IMR-90 (cell line): ENCODE results near the gene ARHGAP24. TPM values are rescaled to one million over a fixed set of nuclear protein-coding genes. Genes with fewer than 3 reads are reported as not detected.

Source experiments
- ATAC-seq: fragments of 200-7000 bp; cut with Tn5 transposase; 2 replicates; pipeline ENCODE4 v1.9.1; 2020; ENCODE audit warnings: low read depth, mild to moderate bottlenecking, moderate library complexity
- BruUV-seq: library from RNA; stranded (reverse); fragments of 400-500 nt; replicated peaks from 2 replicates; lab custom pipeline; 2021; lab: Mats Ljungman, UMichigan
- CTCF ChIA-PET: fragments of 300-600 bp; formaldehyde crosslinking; extraction: SDS; loops from one replicate; lab custom pipeline; 2021; ENCODE audit warnings: antibody characterized with exemption; lab: Yijun Ruan, JAX
- POLR2A ChIA-PET: fragments of 300-600 bp; sonication (Branson Sonifier 250); formaldehyde crosslinking; loops from one replicate; lab custom pipeline; 2022; ENCODE audit warnings: antibody characterized with exemption; ENCODE audit not compliant: unreplicated experiment; lab: Charles Lee
- DNase-seq: peaks from one replicate; pipeline ENCODE4 v3.0.0; 2013
- H2AFZ ChIP-seq: replicated peaks from 2 replicates; pipeline ENCODE3; 2013; ENCODE audit warnings: low read length, mild to moderate bottlenecking; ENCODE audit not compliant: poor library complexity
- H2AK5ac ChIP-seq: 2 replicates; pipeline ENCODE4 v1.6.1; 2013; ENCODE audit warnings: low read depth, low read length, inconsistent platforms
- H2AK9ac ChIP-seq: replicated peaks from 2 replicates; pipeline ENCODE3; 2013; ENCODE audit warnings: mild to moderate bottlenecking, low read depth, low read length, moderate library complexity; ENCODE audit not compliant: poor library complexity
- H2BK120ac ChIP-seq: 2 replicates; pipeline ENCODE4 v1.6.1; 2013; ENCODE audit warnings: low read depth, low read length, inconsistent platforms
- H2BK15ac ChIP-seq: 3 replicates; pipeline ENCODE4 v1.6.1; 2013; ENCODE audit warnings: low read depth, low read length, inconsistent platforms
- H2BK20ac ChIP-seq: 2 replicates; pipeline ENCODE4 v1.6.1; 2013; ENCODE audit warnings: low read depth, mild to moderate bottlenecking, inconsistent platforms, low read length, moderate library complexity
- H2BK5ac ChIP-seq: 2 replicates; pipeline ENCODE4 v1.6.1; 2013; ENCODE audit warnings: mild to moderate bottlenecking, low read depth, low read length, inconsistent platforms; ENCODE audit not compliant: poor library complexity, severe bottlenecking
- H3K14ac ChIP-seq: replicated peaks from 2 replicates; pipeline ENCODE4 v1.6.1; 2013; ENCODE audit warnings: low read depth, low read length, inconsistent platforms
- H3K18ac ChIP-seq: 2 replicates; pipeline ENCODE4 v1.6.1; 2013; ENCODE audit warnings: low read depth, low read length, control low read depth
- H3K23ac ChIP-seq: 2 replicates; pipeline ENCODE4 v1.6.1; 2013; ENCODE audit warnings: low read depth, low read length, inconsistent platforms
- H3K27ac ChIP-seq: 2 replicates; pipeline ENCODE4 v1.5.1; 2013; ENCODE audit warnings: mild to moderate bottlenecking, control low read depth, low read length; ENCODE audit not compliant: insufficient read depth
- H3K27me3 ChIP-seq: 2 replicates; pipeline ENCODE4 v1.6.1; 2013; ENCODE audit warnings: low read length; ENCODE audit not compliant: control insufficient read depth, insufficient read depth
- H3K36me3 ChIP-seq: 2 replicates; pipeline ENCODE4 v1.6.1; 2013; ENCODE audit warnings: low read length, mixed read lengths; ENCODE audit not compliant: control insufficient read depth, insufficient read depth
- H3K4ac ChIP-seq: 2 replicates; pipeline ENCODE4 v1.6.1; 2013; ENCODE audit warnings: low read depth, low read length, inconsistent platforms
- H3K4me1 ChIP-seq: 2 replicates; pipeline ENCODE4 v1.6.1; 2013; ENCODE audit warnings: low read length, mixed read lengths; ENCODE audit not compliant: control insufficient read depth, insufficient read depth
- H3K4me2 ChIP-seq: 2 replicates; pipeline ENCODE4 v1.6.1; 2013; ENCODE audit warnings: low read depth, mild to moderate bottlenecking, control low read depth, low read length, moderate library complexity
- H3K4me3 ChIP-seq: 2 replicates; pipeline ENCODE4 v1.5.1; 2013; ENCODE audit warnings: low read depth, mild to moderate bottlenecking, control low read depth, low read length, moderate library complexity; ENCODE audit not compliant: insufficient read depth
- H3K56ac ChIP-seq: 2 replicates; pipeline ENCODE4 v1.6.1; 2013; ENCODE audit warnings: low read length, inconsistent platforms; ENCODE audit not compliant: insufficient read depth; ENCODE audit errors: extremely low read depth
- H3K79me1 ChIP-seq, 2 experiments: 2 replicates each; pipeline ENCODE4 v1.6.1; 2013; ENCODE audit warnings: low read length in 2 of 2, inconsistent platforms in 1 of 2, low read depth in 1 of 2
- H3K9ac ChIP-seq: 2 replicates; pipeline ENCODE4 v1.6.1; 2013; ENCODE audit warnings: low read depth, low read length, control low read depth
- H3K9me1 ChIP-seq: 2 replicates; pipeline ENCODE4 v1.6.1; 2013; ENCODE audit warnings: low read length, inconsistent platforms; ENCODE audit not compliant: insufficient read depth
- H3K9me3 ChIP-seq: 2 replicates; pipeline ENCODE4 v1.6.1; 2013; ENCODE audit warnings: low read length; ENCODE audit not compliant: control insufficient read depth, insufficient read depth
- H4K20me1 ChIP-seq: 2 replicates; pipeline ENCODE4 v1.6.1; 2013; ENCODE audit warnings: low read length, inconsistent platforms; ENCODE audit not compliant: insufficient read depth
- H4K5ac ChIP-seq: 2 replicates; pipeline ENCODE4 v1.6.1; 2013; ENCODE audit warnings: mild to moderate bottlenecking, low read depth, low read length, control low read depth
- H4K8ac ChIP-seq, 2 experiments: 2 replicates each; pipeline ENCODE4 v1.6.1; 2013; ENCODE audit warnings: low read depth in 2 of 2, low read length in 2 of 2, control low read depth in 1 of 2, inconsistent platforms in 1 of 2
- H4K91ac ChIP-seq: 2 replicates; pipeline ENCODE4 v1.6.1; 2013; ENCODE audit warnings: low read depth, low read length, inconsistent platforms; ENCODE audit not compliant: insufficient read depth
- BHLHE40 ChIP-seq: fragments of 150-350 bp; IDR thresholded peaks from 2 replicates; pipeline ENCODE4 v1.6.1; 2016; ENCODE audit warnings: mild to moderate bottlenecking, low read depth, low read length
- CEBPB ChIP-seq: IDR thresholded peaks from 2 replicates; pipeline ENCODE4 v1.6.1; 2012; ENCODE audit warnings: low read depth, low read length, improper control_type of control experiment
- CHD1 ChIP-seq: IDR thresholded peaks from 2 replicates; pipeline ENCODE4 v1.6.1; 2012; ENCODE audit warnings: low read depth, low read length, improper control_type of control experiment
- FOS ChIP-seq: fragments of 150-350 bp; IDR thresholded peaks from 2 replicates; pipeline ENCODE4 v1.6.1; 2016; ENCODE audit warnings: low read depth, low read length
- MAFK ChIP-seq: IDR thresholded peaks from 2 replicates; pipeline ENCODE4 v1.6.1; 2012; ENCODE audit warnings: low read depth, low read length, improper control_type of control experiment
- MAZ ChIP-seq: IDR thresholded peaks from 2 replicates; pipeline ENCODE4 v1.6.1; 2012; ENCODE audit warnings: low read depth, mild to moderate bottlenecking, low read length, improper control_type of control experiment, moderate library complexity, borderline replicate concordance
- MXI1 ChIP-seq: IDR thresholded peaks from 2 replicates; pipeline ENCODE4 v1.6.1; 2012; ENCODE audit warnings: low read depth, mild to moderate bottlenecking, low read length, moderate library complexity, borderline replicate concordance
- NFE2L2 ChIP-seq: fragments of 150-350 bp; IDR thresholded peaks from 2 replicates; pipeline ENCODE4 v1.6.1; 2016; ENCODE audit warnings: low read depth, mild to moderate bottlenecking, low read length
- POLR2A ChIP-seq: IDR thresholded peaks from 2 replicates; pipeline ENCODE4 v1.6.1; 2012; ENCODE audit warnings: mild to moderate bottlenecking, low read depth, low read length
- RAD21 ChIP-seq: IDR thresholded peaks from 2 replicates; pipeline ENCODE4 v1.6.1; 2012; ENCODE audit warnings: low read length, improper control_type of control experiment
- RCOR1 ChIP-seq: IDR thresholded peaks from 2 replicates; pipeline ENCODE4 v1.6.1; 2012; ENCODE audit warnings: mild to moderate bottlenecking, low read length, improper control_type of control experiment; ENCODE audit not compliant: insufficient replicate concordance
- RFX5 ChIP-seq: IDR thresholded peaks from 2 replicates; pipeline ENCODE4 v1.8.0; 2012; ENCODE audit warnings: low read depth, mild to moderate bottlenecking, low read length, moderate library complexity
- SMC3 ChIP-seq: fragments of 150-350 bp; IDR thresholded peaks from 2 replicates; pipeline ENCODE4 v1.6.1; 2016; ENCODE audit warnings: low read depth, mild to moderate bottlenecking, antibody characterized with exemption, low read length, moderate library complexity
- WGBS, 2 experiments: methylation state at CpG; one replicate each; pipeline versions ENCODE4 v1.1.5 to v1.1.7; 2013; ENCODE audit warnings: missing lambda C conversion rate in 2 of 2; ENCODE audit not compliant: insufficient read length in 1 of 2; ENCODE audit errors: extremely low coverage in 2 of 2; 5-methylcytosine and 5-hydroxymethylcytosine counted together
- dilution Hi-C: fragments of 300-500 bp; cut with HindIII; formaldehyde crosslinking; loops from one replicate; pipeline ENCODE4 v1.14.3; 2018; ENCODE audit warnings: low sequenced_read_pairs; ENCODE audit not compliant: unreplicated experiment
- in situ Hi-C: fragments of 300-500 bp; cut with MboI; formaldehyde crosslinking; loops from 3 replicates; pipeline ENCODE4 v1.14.3; 2019; ENCODE audit warnings: low sequenced_read_pairs, inconsistent platforms, mixed read lengths
- intact Hi-C: fragments of 100-400 bp; cut with micrococcal nuclease; formaldehyde crosslinking; loops from 2 replicates; pipeline ENCODE4 v1.10.0; 2022
- polyA plus RNA-seq, 3 experiments: library from polyadenylated mRNA; depleted of rRNA; stranded (reverse); fragments of >200 nt; gene quantifications; 2 replicates each; pipeline ENCODE4 v1.2.3, GENCODE V29; 2012; ENCODE audit warnings: low replicate concordance in 1 of 3
- total RNA-seq: library from RNA; depleted of rRNA; stranded (reverse); fragments of >200 nt; gene quantifications from 2 replicates; pipeline ENCODE4 v1.2.3, GENCODE V29; 2012
- TF ChIP-seq, protein P1 (sequence below): fragments of 150-350 bp; IDR thresholded peaks from 2 replicates; pipeline ENCODE4 v1.6.1; 2017; ENCODE audit warnings: mild to moderate bottlenecking, antibody characterized with exemption, low read length, low read depth
- TF ChIP-seq, protein P2 (sequence below): fragments of 150-350 bp; IDR thresholded peaks from 2 replicates; pipeline ENCODE4 v1.6.1; 2016; ENCODE audit warnings: low read depth, mild to moderate bottlenecking, low read length, moderate library complexity, borderline replicate concordance
- TF ChIP-seq, protein P3 (sequence below): conservative IDR thresholded peaks from 2 replicates; pipeline ENCODE4 v1.5.1; 2012; ENCODE audit warnings: mild to moderate bottlenecking, low read depth, low read length, improper control_type of control experiment

The ARHGAP24 gene
- total and polyA plus RNA-seq, 2 of the 4 experiments (the other 2 are of a cell fraction), result 11.9 to 24.0 TPM

DNA sequence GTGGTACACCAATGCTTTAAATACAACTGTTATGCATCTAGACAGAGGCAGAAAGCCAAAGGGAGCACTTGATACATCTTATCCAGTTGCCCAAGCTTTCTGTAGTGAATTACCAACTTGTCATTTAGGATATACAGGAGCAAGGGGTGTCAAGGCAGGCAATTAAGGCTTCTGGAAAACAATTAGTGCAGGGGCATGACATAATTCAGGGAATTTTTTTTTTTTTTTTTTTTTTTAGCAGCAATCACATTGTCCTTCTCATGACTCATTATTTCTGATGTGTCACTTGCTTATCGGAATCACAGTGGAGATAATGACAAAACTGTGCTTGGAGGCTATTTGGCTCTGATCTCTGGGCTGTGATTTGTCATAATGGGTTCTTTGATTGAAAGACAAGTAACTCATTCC lies 259.5 kb downstream of the ARHGAP24 start:
- Histone ChIP-seq H2AK9ac (no peak overlapping the region), H4K91ac (no peak overlapping the region), H2AK5ac (no peak overlapping the region), H3K23ac (no peak overlapping the region), H3K27me3 (no peaks in the 10 kb centered on the region), H3K9me1 (no peaks in the 10 kb centered on the region), H3K9me3 (no peaks in the 10 kb centered on the region), H3K4me2 (no peak overlapping the region), H3K4me1 (no peaks in the 10 kb centered on the region), H3K79me1 (no peaks in the 10 kb centered on the region), H2BK5ac (no peak overlapping the region), H3K56ac (no peak overlapping the region), H2BK120ac (no peak overlapping the region), H3K27ac (no peak overlapping the region), H3K18ac (no peak overlapping the region), H3K9ac (no peak overlapping the region), H3K14ac (no peak overlapping the region), H3K4me3 (no peak overlapping the region), H4K20me1 (no peaks in the 10 kb centered on the region), H4K8ac (no peak overlapping the region), H3K36me3 (no peaks in the 10 kb centered on the region), H2BK15ac (no peak overlapping the region), H2AFZ (no peak overlapping the region), H4K5ac (no peak overlapping the region), H2BK20ac (no peak overlapping the region), H3K4ac (no peak overlapping the region)
- TF ChIP-seq NFE2L2 (no peak), SMC3 (no peak), RCOR1 (no peak), MAFK (no peak), MAZ (no peak), MXI1 (no peak), POLR2A (no peak), CEBPB (no peak), CHD1 (no peak), FOS (no peak), RFX5 (no peak), RAD21 (no peak), BHLHE40 (no peak)
- TF ChIP-seq, protein P1, sequence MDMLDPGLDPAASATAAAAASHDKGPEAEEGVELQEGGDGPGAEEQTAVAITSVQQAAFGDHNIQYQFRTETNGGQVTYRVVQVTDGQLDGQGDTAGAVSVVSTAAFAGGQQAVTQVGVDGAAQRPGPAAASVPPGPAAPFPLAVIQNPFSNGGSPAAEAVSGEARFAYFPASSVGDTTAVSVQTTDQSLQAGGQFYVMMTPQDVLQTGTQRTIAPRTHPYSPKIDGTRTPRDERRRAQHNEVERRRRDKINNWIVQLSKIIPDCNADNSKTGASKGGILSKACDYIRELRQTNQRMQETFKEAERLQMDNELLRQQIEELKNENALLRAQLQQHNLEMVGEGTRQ, result no peak
- TF ChIP-seq, protein P2, sequence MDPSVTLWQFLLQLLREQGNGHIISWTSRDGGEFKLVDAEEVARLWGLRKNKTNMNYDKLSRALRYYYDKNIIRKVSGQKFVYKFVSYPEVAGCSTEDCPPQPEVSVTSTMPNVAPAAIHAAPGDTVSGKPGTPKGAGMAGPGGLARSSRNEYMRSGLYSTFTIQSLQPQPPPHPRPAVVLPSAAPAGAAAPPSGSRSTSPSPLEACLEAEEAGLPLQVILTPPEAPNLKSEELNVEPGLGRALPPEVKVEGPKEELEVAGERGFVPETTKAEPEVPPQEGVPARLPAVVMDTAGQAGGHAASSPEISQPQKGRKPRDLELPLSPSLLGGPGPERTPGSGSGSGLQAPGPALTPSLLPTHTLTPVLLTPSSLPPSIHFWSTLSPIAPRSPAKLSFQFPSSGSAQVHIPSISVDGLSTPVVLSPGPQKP, result no peak
- TF ChIP-seq, protein P3, sequence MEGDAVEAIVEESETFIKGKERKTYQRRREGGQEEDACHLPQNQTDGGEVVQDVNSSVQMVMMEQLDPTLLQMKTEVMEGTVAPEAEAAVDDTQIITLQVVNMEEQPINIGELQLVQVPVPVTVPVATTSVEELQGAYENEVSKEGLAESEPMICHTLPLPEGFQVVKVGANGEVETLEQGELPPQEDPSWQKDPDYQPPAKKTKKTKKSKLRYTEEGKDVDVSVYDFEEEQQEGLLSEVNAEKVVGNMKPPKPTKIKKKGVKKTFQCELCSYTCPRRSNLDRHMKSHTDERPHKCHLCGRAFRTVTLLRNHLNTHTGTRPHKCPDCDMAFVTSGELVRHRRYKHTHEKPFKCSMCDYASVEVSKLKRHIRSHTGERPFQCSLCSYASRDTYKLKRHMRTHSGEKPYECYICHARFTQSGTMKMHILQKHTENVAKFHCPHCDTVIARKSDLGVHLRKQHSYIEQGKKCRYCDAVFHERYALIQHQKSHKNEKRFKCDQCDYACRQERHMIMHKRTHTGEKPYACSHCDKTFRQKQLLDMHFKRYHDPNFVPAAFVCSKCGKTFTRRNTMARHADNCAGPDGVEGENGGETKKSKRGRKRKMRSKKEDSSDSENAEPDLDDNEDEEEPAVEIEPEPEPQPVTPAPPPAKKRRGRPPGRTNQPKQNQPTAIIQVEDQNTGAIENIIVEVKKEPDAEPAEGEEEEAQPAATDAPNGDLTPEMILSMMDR, result no peak
- DNase-seq, result no peak
- BruUV-seq, result no TSS peak
- CTCF ChIA-PET, result interaction anchor here (0.7 kb wide), 1 partner anchor 589 kb away, joined by 3 read pairs; no protein-coding TSS in a partner anchor
- in situ Hi-C loops (no loop called here), dilution Hi-C loops (no loop called here), intact Hi-C loops (no loop called here)
- no peak for ATAC-seq
- no CpG with 5 or more reads among the region's 1 CpG for WGBS, 2 experiments
- POLR2A ChIA-PET, result no interaction called here
